ENCODE measurements around the gene MALRD1. TPM values are rescaled to one million over a fixed set of nuclear protein-coding genes. Genes with fewer than 3 reads are reported as not detected.

Gene MALRD1
- total RNA-seq, 1 donor from 2014 or later: 0.45 TPM

DNA sequence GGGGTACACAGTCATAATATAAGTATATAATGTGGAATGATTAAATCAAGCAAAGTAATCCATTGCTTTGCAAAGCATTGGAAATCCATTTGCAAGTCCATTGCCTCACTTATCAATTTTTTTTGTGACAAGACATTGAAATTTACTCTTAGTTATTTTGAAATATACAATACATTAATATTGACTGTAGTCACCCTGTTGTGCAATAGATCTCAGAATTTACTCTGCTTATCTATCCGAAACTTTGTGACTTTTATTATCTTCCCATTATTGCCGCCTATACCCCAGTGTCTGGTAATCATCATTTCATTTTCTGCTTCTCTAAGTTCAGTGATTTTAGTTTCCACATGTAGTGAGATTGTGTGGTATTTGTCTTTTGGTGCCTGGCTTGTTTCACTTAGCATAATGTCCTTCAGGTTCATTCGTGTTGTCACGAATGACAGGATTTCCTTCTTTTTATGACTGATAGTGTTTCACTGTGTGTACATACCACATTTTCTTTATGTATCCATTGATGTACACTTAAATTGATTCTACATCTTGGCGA, 5.8 kb downstream of the MALRD1 start:
- Histone ChIP-seq H3K4me3 (ENCODE audit: insufficient read depth, low read depth, low read length) (no peak overlapping the region), H3K27ac (ENCODE audit: low read depth, low read length) (no peak overlapping the region), H3K9me3 (ENCODE audit: insufficient read depth, low read depth, low read length) (no peaks in the 10 kb centered on the region), H3K4me2 (ENCODE audit: low read length) (no peak overlapping the region), H3K4me1 (ENCODE audit: insufficient read depth, low read length) (no peaks in the 10 kb centered on the region), H4K20me1 (ENCODE audit: insufficient read depth, low read length) (no peaks in the 10 kb centered on the region), H3K27me3 (ENCODE audit: insufficient read depth, low read length) (no peaks in the 10 kb centered on the region), H3K36me3 (ENCODE audit: insufficient read depth, low read length) (no peaks in the 10 kb centered on the region), H3K9ac (ENCODE audit: low read length) (no peak overlapping the region), H2AFZ (ENCODE audit: low read depth, low read length) (no peak overlapping the region), H3K79me2 (ENCODE audit: insufficient read depth, low read length) (no peaks in the 10 kb centered on the region)
- H3K4me1 Mint-ChIP-seq (ENCODE audit: low read depth, unreplicated experiment): no peaks in the 10 kb centered on the region
- DNase-seq (ENCODE audit: low read depth): no peak
- TF ChIP-seq, protein P1, sequence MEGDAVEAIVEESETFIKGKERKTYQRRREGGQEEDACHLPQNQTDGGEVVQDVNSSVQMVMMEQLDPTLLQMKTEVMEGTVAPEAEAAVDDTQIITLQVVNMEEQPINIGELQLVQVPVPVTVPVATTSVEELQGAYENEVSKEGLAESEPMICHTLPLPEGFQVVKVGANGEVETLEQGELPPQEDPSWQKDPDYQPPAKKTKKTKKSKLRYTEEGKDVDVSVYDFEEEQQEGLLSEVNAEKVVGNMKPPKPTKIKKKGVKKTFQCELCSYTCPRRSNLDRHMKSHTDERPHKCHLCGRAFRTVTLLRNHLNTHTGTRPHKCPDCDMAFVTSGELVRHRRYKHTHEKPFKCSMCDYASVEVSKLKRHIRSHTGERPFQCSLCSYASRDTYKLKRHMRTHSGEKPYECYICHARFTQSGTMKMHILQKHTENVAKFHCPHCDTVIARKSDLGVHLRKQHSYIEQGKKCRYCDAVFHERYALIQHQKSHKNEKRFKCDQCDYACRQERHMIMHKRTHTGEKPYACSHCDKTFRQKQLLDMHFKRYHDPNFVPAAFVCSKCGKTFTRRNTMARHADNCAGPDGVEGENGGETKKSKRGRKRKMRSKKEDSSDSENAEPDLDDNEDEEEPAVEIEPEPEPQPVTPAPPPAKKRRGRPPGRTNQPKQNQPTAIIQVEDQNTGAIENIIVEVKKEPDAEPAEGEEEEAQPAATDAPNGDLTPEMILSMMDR (IDR thresholded peaks at IDR 0.05; ENCODE audit: insufficient read depth, low read depth, low read length): no peak
- no peak for TF ChIP-seq EZH2 (IDR thresholded peaks at IDR 0.05; ENCODE audit: insufficient read depth, low read length)
- no peak overlapping the region for H3K27ac Mint-ChIP-seq (ENCODE audit: unreplicated experiment)
- H3K36me3 Mint-ChIP-seq (ENCODE audit: low read depth, unreplicated experiment): no peaks in the 10 kb centered on the region
- H3K27me3 Mint-ChIP-seq (ENCODE audit: low read depth, unreplicated experiment): no peaks in the 10 kb centered on the region
- no peaks in the 10 kb centered on the region for H3K9me3 Mint-ChIP-seq (ENCODE audit: unreplicated experiment)
- no peak overlapping the region for H3K4me3 Mint-ChIP-seq (ENCODE audit: unreplicated experiment)
- FAIRE-seq: no peak

DNA sequence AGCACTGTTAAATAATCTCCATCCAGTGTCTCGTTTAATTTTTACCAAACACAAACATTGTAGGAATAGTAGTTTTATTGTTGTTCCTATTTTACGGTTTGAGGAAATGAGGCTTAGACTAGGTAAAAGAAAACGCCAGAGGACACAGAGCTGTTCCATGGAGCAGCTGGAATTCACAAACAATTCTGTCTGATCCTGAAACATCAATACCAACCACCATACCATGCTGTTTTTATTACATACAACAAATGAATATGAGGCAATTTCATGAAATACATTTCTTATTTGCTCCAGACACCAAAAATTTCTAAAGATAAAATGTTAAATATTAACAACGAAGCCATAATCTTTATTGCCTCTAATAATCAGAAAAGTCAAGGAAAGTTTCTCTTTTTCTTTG, 9.4 kb downstream of the MALRD1 start:
- H3K27ac Mint-ChIP-seq (ENCODE audit: unreplicated experiment): no peak overlapping the region
- H3K36me3 ChIP-seq (ENCODE audit: insufficient read depth, low read length): no peaks in the 10 kb centered on the region
- no peaks in the 10 kb centered on the region for H3K79me2 ChIP-seq (ENCODE audit: insufficient read depth, low read length)
- H3K9me3 Mint-ChIP-seq (ENCODE audit: unreplicated experiment): no peaks in the 10 kb centered on the region
- H3K9ac ChIP-seq (ENCODE audit: low read length): no peak overlapping the region
- H3K4me1 ChIP-seq (ENCODE audit: insufficient read depth, low read length): no peaks in the 10 kb centered on the region
- H4K20me1 ChIP-seq (ENCODE audit: insufficient read depth, low read length): no peaks in the 10 kb centered on the region
- no peak overlapping the region for H3K4me3 ChIP-seq (ENCODE audit: insufficient read depth, low read depth, low read length)
- H2AFZ ChIP-seq (ENCODE audit: low read depth, low read length): no peak overlapping the region
- H3K4me1 Mint-ChIP-seq (ENCODE audit: low read depth, unreplicated experiment): no peaks in the 10 kb centered on the region
- H3K27me3 ChIP-seq (ENCODE audit: insufficient read depth, low read length): no peaks in the 10 kb centered on the region
- H3K4me3 Mint-ChIP-seq (ENCODE audit: unreplicated experiment): no peak overlapping the region
- FAIRE-seq (no peak), DNase-seq (ENCODE audit: low read depth) (no peak)
- no peak overlapping the region for H3K4me2 ChIP-seq (ENCODE audit: low read length)
- no peaks in the 10 kb centered on the region for H3K9me3 ChIP-seq (ENCODE audit: insufficient read depth, low read depth, low read length)
- no peak for TF ChIP-seq EZH2 (IDR thresholded peaks at IDR 0.05; ENCODE audit: insufficient read depth, low read length)
- TF ChIP-seq, protein P1 (IDR thresholded peaks at IDR 0.05; ENCODE audit: insufficient read depth, low read depth, low read length): no peak
- H3K36me3 Mint-ChIP-seq (ENCODE audit: low read depth, unreplicated experiment): no peaks in the 10 kb centered on the region
- H3K27ac ChIP-seq (ENCODE audit: low read depth, low read length): no peak overlapping the region
- H3K27me3 Mint-ChIP-seq (ENCODE audit: low read depth, unreplicated experiment): no peaks in the 10 kb centered on the region

DNA sequence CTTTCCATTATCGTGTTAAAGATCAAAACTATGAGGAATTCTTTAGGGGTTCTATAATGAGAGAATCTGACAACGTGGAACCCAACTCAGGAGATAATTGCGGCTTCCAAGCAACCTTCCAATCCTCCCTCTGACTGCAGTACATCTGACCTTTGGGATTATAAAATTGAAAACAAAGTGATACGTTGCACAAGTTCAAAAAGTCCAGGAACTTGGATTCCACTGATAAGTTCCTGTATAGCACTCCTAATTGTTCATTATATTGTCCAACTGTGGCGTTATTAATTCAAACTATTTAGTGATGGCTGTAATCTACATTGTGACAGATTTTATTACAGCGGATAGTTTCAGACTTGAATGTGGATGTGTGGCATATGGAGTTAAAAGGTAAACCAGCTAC, 15.4 kb downstream of the MALRD1 start:
- FAIRE-seq: no peak
- no peak for TF ChIP-seq EZH2 (IDR thresholded peaks at IDR 0.05; ENCODE audit: insufficient read depth, low read length)
- TF ChIP-seq, protein P1 (IDR thresholded peaks at IDR 0.05; ENCODE audit: insufficient read depth, low read depth, low read length): no peak

More for the DNA sequence above, 15.4 kb downstream of the MALRD1 start:
- no peak overlapping the region for H3K9ac ChIP-seq (ENCODE audit: low read length)
- H3K4me1 Mint-ChIP-seq (ENCODE audit: low read depth, unreplicated experiment): no peaks in the 10 kb centered on the region
- no peaks in the 10 kb centered on the region for H4K20me1 ChIP-seq (ENCODE audit: insufficient read depth, low read length)
- no peaks in the 10 kb centered on the region for H3K9me3 ChIP-seq (ENCODE audit: insufficient read depth, low read depth, low read length)
- H2AFZ ChIP-seq (ENCODE audit: low read depth, low read length): no peak overlapping the region
- H3K27me3 ChIP-seq (ENCODE audit: insufficient read depth, low read length): no peaks in the 10 kb centered on the region
- H3K4me1 ChIP-seq (ENCODE audit: insufficient read depth, low read length): no peaks in the 10 kb centered on the region
- no peak overlapping the region for H3K27ac ChIP-seq (ENCODE audit: low read depth, low read length)
- H3K4me2 ChIP-seq (ENCODE audit: low read length): no peak overlapping the region
- no peaks in the 10 kb centered on the region for H3K36me3 Mint-ChIP-seq (ENCODE audit: low read depth, unreplicated experiment)
- H3K36me3 ChIP-seq (ENCODE audit: insufficient read depth, low read length): no peaks in the 10 kb centered on the region
- no peak for DNase-seq (ENCODE audit: low read depth)
- no peaks in the 10 kb centered on the region for H3K79me2 ChIP-seq (ENCODE audit: insufficient read depth, low read length)
- H3K9me3 Mint-ChIP-seq (ENCODE audit: unreplicated experiment): no peaks in the 10 kb centered on the region
- H3K27me3 Mint-ChIP-seq (ENCODE audit: low read depth, unreplicated experiment): no peaks in the 10 kb centered on the region
- H3K4me3 ChIP-seq (ENCODE audit: insufficient read depth, low read depth, low read length): no peak overlapping the region
- H3K4me3 Mint-ChIP-seq (ENCODE audit: unreplicated experiment): no peak overlapping the region
- no peak overlapping the region for H3K27ac Mint-ChIP-seq (ENCODE audit: unreplicated experiment)
